Cardiac muscle cell (in vitro differentiated cells and primary cell): ENCODE data around the gene OTUB2. TPM values are rescaled to one million over a fixed set of nuclear protein-coding genes. Genes with fewer than 3 reads are reported as not detected.

Experiments
- DNase-seq, 2 donors: peaks; one replicate each; pipeline versions ENCODE4 v3.0.0 to v3.0.0-alpha.2; 2010 to 2017; ENCODE audit warnings: low read depth in 1 of 2, low spot score in 1 of 2
- H3K27ac ChIP-seq: fragments of 200-600 bp; sonication (generic); 2 replicates; pipeline ENCODE4 v1.5.1; 2016
- H3K27me3 ChIP-seq: fragments of 200-600 bp; sonication (generic); 2 replicates; pipeline ENCODE4 v1.6.0; 2016; ENCODE audit warnings: control low read depth
- H3K36me3 ChIP-seq: fragments of 200-600 bp; sonication (generic); 2 replicates; pipeline ENCODE4 v1.5.1; 2016; ENCODE audit warnings: control low read depth
- H3K4me1 ChIP-seq: fragments of 200-600 bp; sonication (generic); 2 replicates; pipeline ENCODE4 v1.8.1; 2017; ENCODE audit warnings: low read depth, mild to moderate bottlenecking, mixed run types
- H3K4me3 ChIP-seq: fragments of 200-600 bp; sonication (generic); 2 replicates; pipeline ENCODE4 v1.5.1; 2016; ENCODE audit warnings: mild to moderate bottlenecking
- H3K9me3 ChIP-seq: fragments of 200-600 bp; sonication (generic); 2 replicates; pipeline ENCODE4 v1.5.1; 2017; ENCODE audit warnings: low read depth, mild to moderate bottlenecking, control low read depth
- polyA plus RNA-seq: library from polyadenylated mRNA; unstranded; fragments of >200 nt; fragmentation: Nextera tagmentation; extraction: Ambion mirVana; gene quantifications from 2 replicates; pipeline ENCODE4 v1.2.1, GENCODE V29; 2016
- total RNA-seq: library from RNA; depleted of rRNA; stranded (reverse); fragments of >200 nt; gene quantifications from 2 replicates; pipeline ENCODE4 v1.2.3, GENCODE V29; 2016
- TF ChIP-seq, protein P1 (sequence below): IDR thresholded peaks from 2 replicates; pipeline ENCODE4 v1.5.1; 2012; ENCODE audit warnings: low read depth, mild to moderate bottlenecking, low read length

OTUB2 gene
- total and polyA plus RNA-seq, 2 experiments from 2014 or later: 4.1 to 4.4 TPM

DNA sequence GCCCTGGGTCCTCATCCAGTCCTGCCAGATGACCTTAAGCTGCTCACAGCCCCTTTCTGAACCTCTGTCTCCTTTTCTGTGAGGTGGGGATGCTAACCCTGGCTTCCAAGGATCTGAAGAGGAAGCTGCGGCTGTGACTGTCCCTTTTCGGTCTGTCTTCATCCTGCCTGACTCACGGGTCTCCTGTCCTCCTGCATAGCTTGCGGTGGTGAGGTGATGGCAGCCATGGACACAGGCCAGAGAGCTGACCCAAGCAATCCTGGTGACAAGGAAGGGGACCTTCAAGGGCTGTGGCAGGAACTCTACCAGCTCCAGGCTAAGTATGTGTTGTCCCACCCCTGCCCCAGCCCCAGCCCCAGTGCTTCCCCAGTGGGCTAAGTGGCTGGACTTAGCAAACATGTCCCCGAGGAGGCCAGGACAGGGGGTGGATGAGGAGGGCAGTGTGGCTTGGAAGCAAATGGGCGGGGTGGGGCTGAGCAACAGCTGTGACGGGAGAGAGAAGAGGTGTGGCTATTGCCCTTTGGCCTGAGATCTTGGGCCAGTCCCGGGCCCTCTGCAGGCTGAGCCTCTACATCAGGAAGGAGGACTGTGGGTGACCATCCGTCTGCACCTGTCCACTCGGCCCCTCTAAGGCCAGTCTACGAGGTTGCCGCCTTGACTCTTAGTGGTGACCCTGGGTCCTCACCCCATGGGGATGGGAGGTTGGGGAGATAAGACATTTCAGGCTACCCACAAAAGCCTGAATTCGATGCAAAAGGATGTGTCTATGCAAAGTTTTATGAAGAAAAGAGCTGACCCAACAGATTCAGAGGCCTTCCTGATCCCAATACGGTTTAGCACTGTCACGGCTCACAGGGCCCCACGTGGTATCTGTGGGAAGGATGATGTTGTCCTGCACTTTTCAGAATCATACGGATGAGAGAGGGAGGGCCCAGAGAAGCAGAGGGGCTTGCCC, 27.9 kb upstream of the OTUB2 start:
- no peak for DNase-seq
- Histone ChIP-seq H3K36me3 (no peaks in the 10 kb centered on the region), H3K4me1 (peaks cover 29% of the 10 kb centered on the region), H3K27ac (peak overlapping the region; percentile 10), H3K27me3 (no peaks in the 10 kb centered on the region), H3K9me3 (no peaks in the 10 kb centered on the region), H3K4me3 (no peak overlapping the region)
- TF ChIP-seq, protein P1, sequence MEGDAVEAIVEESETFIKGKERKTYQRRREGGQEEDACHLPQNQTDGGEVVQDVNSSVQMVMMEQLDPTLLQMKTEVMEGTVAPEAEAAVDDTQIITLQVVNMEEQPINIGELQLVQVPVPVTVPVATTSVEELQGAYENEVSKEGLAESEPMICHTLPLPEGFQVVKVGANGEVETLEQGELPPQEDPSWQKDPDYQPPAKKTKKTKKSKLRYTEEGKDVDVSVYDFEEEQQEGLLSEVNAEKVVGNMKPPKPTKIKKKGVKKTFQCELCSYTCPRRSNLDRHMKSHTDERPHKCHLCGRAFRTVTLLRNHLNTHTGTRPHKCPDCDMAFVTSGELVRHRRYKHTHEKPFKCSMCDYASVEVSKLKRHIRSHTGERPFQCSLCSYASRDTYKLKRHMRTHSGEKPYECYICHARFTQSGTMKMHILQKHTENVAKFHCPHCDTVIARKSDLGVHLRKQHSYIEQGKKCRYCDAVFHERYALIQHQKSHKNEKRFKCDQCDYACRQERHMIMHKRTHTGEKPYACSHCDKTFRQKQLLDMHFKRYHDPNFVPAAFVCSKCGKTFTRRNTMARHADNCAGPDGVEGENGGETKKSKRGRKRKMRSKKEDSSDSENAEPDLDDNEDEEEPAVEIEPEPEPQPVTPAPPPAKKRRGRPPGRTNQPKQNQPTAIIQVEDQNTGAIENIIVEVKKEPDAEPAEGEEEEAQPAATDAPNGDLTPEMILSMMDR: no peak

DNA sequence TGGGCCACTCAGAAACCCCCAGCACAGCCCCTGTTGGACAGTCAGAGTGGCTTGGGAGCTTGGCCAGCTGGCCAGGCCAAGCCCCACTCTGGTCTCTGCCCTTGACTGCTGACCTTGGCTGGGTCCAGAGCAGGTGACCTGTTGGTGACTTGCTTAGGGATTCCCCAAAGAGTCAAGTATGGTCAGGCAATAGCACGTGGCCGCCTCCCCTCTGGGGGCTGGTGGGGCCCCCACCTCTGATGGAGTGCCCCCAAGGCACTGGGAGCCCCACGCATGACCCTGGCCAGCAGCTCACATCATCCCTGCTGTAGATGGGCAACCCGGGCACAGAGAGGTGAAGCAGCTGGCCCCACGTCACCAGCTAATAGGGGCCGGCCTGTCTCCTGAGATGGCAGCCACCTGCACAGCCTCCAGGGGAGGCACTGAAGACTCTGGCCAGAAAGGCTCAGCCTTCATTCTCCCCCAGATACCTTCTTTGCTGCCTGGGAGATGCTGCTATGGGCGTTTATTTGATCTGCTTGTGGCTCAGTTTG, 27.2 kb upstream of the OTUB2 start:
- H3K27me3 ChIP-seq: no peaks in the 10 kb centered on the region
- no peak overlapping the region for H3K4me3 ChIP-seq
- peaks cover 29% of the 10 kb centered on the region for H3K4me1 ChIP-seq
- no peaks in the 10 kb centered on the region for H3K36me3 ChIP-seq
- no peak for DNase-seq
- TF ChIP-seq, protein P1: no peak
- no peaks in the 10 kb centered on the region for H3K9me3 ChIP-seq
- peak overlapping the region; percentile 10 for H3K27ac ChIP-seq

- no peaks in the 10 kb centered on the region for H3K27me3 ChIP-seq
- H3K9me3 ChIP-seq: no peaks in the 10 kb centered on the region
- H3K36me3 ChIP-seq: no peaks in the 10 kb centered on the region
- no peak overlapping the region for H3K4me3 ChIP-seq
- H3K4me1 ChIP-seq: peaks cover 29% of the 10 kb centered on the region
- no peak overlapping the region for H3K27ac ChIP-seq
- TF ChIP-seq, protein P1: no peak
- no peak for DNase-seq
Observed at GRCh38 chr14:93999573-93999972, 26.6 kb upstream of the OTUB2 start.

- TF ChIP-seq, protein P1: no peak
- Histone ChIP-seq H3K27me3 (no peaks in the 10 kb centered on the region), H3K4me3 (no peak overlapping the region), H3K27ac (no peak overlapping the region), H3K36me3 (no peaks in the 10 kb centered on the region), H3K9me3 (no peaks in the 10 kb centered on the region), H3K4me1 (peaks cover 29% of the 10 kb centered on the region)
- DNase-seq: no peak
Observed at GRCh38 chr14:94000267-94000666, 25.9 kb upstream of the OTUB2 start.

- DNase-seq: no peak
- H3K4me3 ChIP-seq: no peak overlapping the region
- no peak overlapping the region for H3K27ac ChIP-seq
- TF ChIP-seq, protein P1: no peak
- no peaks in the 10 kb centered on the region for H3K36me3 ChIP-seq
- H3K9me3 ChIP-seq: no peaks in the 10 kb centered on the region
- H3K4me1 ChIP-seq: peaks cover 27% of the 10 kb centered on the region
- H3K27me3 ChIP-seq: no peaks in the 10 kb centered on the region
Observed at GRCh38 chr14:94001016-94001415, 25.1 kb upstream of the OTUB2 start.
